GM21515 (cell line): ENCODE results near the gene CDC5L.
A peak's percentile ranks its signal among the peaks of the same experiment; 100 is the strongest.
"Not testable (repeated sequence)": the region's sequence is repeated elsewhere in the genome, so short reads cannot be mapped to it uniquely, and the experiment has no call there.

Experiments
- ATAC-seq: cut with Tn5 transposase; IDR thresholded peaks from one replicate; pipeline ENCODE4 v1.9.1; 2021; ENCODE audit not compliant: unreplicated experiment

CDC5L gene

GRCh38 chr6:44387346-44388134 lies at the start of gene CDC5L:
Gene CDC5L, plus strand, starts transcription at chr6:44387706. Its CDS starts 118 bp downstream, at chr6:44387824.
- peak; percentile 87 for ATAC-seq

DNA sequence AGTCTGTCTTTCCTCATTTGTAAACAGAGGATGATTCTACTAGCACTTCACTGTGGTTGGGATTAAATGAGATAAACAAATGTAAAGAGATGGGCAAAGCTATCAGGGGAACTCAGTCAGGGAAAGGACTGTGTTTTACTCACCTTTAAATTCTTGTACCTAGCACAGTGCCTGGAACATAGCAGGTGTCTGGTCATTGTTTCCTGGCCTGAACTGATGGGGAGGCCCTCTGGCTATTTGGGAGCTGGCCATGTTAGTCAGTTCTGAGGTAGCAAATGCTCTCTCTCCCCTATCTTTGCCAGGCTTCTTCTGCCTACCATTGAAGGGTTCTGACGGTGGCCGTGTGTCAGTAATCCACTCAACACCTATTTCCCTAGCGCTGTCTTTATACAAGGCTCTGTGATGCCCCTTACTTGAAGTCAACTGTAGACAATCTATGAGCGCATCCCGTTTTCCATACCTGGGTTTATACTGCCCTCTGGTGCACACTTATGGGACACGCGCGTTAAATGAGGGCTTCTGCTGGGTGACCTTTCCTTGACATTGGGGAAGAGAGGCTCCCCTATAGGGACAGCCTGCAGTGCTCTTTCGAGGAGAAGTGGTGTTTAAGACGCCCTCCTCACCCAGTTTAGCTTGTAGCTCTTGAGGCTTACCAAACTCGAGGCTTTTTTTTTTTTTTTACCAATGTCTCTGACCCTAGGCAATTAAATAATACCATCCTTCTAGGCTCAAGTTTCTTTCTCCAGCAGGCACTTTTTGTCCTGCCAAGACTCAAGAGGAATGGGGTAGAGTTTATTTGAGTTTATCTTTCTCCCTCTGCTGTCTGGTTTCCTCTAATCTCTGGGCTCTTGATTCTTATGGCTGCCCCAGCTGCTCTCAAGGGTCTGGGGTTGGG lies 49.0 kb upstream of the CDC5L start:
- no peak for ATAC-seq

GRCh38 chr6:44339301-44339700 lies 48.2 kb upstream of the CDC5L start:
- ATAC-seq: no peak

DNA sequence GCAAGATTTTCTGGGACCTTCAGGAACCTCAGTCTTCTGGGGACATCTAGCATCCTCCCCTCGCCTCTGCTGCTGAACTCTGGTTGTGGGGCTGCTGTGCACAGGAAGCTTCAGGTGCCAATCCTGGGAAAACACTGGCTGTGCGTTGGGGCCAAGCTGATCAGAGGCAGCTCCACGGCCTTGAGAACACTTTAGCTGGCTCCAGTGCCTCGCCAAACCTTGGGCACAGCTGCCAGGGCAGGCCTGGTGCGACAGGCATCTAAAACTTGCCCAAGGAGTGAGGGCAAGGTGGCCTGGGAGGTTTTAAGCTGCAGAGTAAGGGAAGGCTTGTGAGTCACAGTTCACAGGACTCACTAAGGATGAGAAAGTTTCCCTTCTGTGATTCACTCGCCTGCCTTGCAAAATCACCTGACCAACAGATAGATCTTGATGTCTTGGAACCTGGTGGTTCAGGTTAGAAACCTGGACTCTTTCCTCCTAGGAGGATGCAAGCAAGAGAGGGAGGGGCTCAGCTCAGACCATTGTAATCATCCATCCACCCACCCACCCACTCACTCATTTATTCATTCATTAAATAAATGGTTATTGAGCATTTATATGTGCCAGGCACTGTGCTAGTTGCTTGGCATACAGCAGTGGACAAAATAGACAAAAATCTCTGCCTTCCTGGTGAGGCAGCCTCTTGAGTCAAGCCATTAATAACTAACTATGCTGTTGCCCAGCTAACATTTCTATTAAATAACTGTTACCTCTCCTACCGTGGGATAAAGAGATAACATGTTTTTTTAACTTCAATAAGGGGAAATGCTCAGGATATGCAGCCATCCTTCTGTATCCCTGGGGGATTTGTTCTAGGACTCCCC lies 47.5 kb upstream of the CDC5L start:
- ATAC-seq: no peak

GRCh38 chr6:44341095-44341890 lies 46.2 kb upstream of the CDC5L start:
- ATAC-seq: no peak

GRCh38 chr6:44342052-44342451 lies 45.5 kb upstream of the CDC5L start:
- ATAC-seq: no peak

- no peak for ATAC-seq
Measured at GRCh38 chr6:44342489-44342888, 45.0 kb upstream of the CDC5L start, which contains the start of gene SPATS1. Gene SPATS1, plus strand, starts transcription at chr6:44342650. Its CDS starts 446 bp downstream, at chr6:44343096.

GRCh38 chr6:44346818-44347217 lies 40.7 kb upstream of the CDC5L start:
- ATAC-seq: not testable (repeated sequence)

DNA sequence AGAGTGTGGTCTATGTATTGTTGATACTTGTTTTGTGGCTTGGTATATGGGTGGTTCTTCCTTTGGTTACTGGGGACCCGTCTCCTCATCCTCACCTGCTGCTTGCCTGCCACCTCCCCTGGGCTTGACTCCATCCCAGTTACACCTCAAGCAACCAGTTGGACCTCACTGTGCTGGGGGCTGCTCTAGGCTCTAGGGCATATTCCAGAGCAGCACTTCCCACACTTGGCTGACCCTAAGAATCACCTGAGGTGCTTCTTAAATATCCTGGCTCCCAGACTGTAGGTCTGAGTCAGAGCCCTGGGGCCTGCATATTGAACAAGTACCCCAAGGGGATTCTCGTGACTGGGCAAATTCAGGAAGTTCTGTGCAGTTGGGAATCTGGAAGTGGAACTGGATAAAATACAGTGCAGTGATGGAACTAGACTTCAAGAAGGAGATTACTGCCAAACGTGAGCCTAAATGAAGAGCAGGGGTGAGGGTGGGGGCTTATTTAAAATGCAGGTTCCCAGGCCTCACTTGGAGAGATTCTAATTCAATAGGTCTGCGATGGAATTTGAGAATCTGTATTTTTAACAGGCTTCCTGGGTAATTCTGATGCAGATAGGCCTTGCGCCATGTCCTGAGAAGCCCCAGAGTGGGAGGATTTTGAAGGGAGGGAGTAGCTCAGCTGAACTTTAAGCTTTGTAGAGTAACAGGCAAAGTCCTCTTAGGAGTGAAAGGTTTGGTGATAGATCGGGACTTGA lies 37.4 kb upstream of the CDC5L start:
- no peak for ATAC-seq

DNA sequence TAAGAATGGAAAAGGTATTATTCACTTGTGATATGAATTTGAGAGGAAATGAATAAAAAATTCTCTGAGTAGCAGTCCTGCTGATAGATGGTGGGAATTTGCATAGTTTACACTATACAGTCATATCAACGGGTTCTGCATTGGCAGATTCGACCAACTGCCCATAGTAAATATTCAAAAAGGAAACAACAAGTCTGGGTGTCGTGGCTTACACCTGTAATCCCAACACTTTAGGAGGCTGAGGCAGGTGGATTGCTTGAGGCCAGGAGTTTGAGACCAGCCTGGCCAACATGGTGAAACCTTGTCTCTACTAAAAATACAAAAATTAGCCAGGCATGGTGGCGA lies 36.9 kb upstream of the CDC5L start:
- ATAC-seq: not testable (repeated sequence)

- ATAC-seq: no peak
Measured at GRCh38 chr6:44352259-44352658, 35.2 kb upstream of the CDC5L start.

- ATAC-seq: no peak
Measured at GRCh38 chr6:44353336-44353735, 34.2 kb upstream of the CDC5L start.

DNA sequence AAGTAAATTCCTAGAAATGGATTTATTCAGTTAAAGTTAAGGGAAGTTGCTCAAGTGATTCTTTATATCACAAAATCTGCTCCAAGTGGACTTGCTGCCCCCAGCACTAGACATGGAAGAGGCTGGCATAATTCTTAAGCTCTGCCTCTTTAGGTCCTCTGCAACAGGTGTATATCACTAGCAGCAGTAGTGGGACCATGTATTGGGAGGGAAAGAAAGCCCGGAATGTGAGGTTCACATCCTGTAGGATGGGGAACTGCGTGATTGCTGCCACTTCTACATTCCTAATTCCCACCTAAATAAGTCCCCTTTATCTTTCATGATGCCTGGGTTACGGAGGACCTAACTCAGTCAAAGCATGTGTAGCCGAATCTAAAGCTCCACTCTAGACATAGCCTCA lies 31.9 kb upstream of the CDC5L start:
- ATAC-seq: no peak

DNA sequence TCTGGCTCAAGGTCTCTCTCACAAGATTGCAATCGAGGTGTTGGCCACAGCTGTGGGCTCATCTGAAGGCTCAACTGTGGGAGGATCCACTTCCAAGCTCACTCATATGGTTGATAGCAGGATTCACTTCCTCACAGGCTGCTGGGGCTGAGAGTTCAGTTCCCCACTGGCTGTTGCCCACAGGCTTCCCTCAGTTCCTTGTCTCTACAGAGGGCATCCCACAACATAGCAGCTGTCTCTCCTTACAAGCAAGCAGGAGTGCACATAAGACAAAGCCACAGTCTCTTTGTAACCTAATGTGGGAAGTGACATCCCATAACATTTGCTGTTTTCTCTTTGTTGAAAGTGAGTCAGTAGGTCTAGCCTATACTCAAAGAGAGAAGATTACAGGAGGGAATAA lies 31.0 kb upstream of the CDC5L start:
- ATAC-seq: no peak

- no peak for ATAC-seq
Measured at GRCh38 chr6:44359973-44360372, 27.5 kb upstream of the CDC5L start.

DNA sequence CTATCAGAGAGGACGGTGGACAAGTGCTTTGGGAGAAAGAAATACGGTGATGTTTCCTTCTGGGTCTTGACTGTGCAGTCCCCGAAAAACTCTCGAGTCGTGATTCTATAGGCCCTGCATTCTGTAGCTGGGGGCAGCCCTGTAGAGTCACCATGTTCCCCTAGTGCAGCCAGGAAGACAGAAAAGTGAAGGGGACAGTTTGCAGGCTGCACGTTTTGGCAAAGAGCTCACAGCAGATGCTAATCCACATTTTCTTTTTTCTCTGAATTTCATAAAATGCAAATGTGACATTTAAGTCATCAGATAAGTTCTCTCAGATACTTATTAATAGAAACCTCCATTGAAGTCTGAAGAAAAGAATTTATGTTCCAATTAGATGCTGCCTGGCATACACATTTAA lies 25.6 kb upstream of the CDC5L start:
- ATAC-seq: no peak

DNA sequence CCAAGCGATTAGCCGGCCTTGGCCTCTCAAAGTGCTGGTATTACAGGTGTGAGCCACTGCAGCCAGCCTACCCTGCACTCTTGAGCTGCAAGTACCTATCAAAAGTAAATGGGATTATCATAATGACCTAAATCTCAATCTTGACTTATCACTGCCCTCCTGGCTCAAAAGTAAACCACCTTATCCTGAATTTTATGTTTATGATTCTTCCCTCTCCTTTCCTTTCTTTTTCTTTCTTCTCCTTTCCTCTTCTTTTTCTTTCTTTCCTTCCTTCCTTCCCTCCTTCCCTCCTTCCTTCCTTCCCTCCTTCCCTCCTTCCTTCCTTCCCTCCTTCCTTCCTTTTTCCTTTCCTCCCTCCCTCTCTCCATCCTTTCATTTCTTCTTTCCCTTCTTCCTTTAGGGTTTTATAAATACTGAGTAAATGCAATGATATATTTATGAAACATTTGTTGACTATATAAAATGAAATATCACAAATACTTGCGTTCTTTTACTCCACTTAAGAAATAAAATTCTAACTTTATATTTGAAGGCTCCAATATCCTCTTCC lies 24.1 kb upstream of the CDC5L start:
- ATAC-seq: no peak

- no peak for ATAC-seq
Measured at GRCh38 chr6:44366781-44367180, 20.7 kb upstream of the CDC5L start.

GRCh38 chr6:44367681-44368080 lies 19.8 kb upstream of the CDC5L start:
- ATAC-seq: no peak
